SU-DHL-6 (cell line): ENCODE measurements around the gene BOD1.

Source experiments
- H2AFZ ChIP-seq: fragments of 200-600 bp; sonication (generic); 2 replicates; pipeline ENCODE4 v1.6.1; 2014; ENCODE audit warnings: low read depth, mild to moderate bottlenecking, moderate library complexity, mixed read lengths, antibody characterized with exemption, low read length; ENCODE audit not compliant: severe bottlenecking
- H3F3A ChIP-seq: fragments of 200-600 bp; shearing (Covaris generic); 2 replicates; pipeline ENCODE4 v1.6.0; 2016; ENCODE audit warnings: antibody characterized with exemption, mild to moderate bottlenecking; ENCODE audit not compliant: insufficient read depth
- H3K27ac ChIP-seq: fragments of 200-600 bp; sonication (generic); 2 replicates; pipeline ENCODE4 v1.5.1; 2016; ENCODE audit warnings: low read depth, mild to moderate bottlenecking, low read length, moderate library complexity, mixed read lengths
- H3K27me3 ChIP-seq: fragments of 200-600 bp; sonication (generic), shearing (Covaris generic); 2 replicates; pipeline ENCODE4 v1.6.0; 2014; ENCODE audit warnings: mild to moderate bottlenecking, low read length
- H3K36me3 ChIP-seq: fragments of 200-600 bp; sonication (generic); 2 replicates; pipeline ENCODE4 v1.6.1; 2014; ENCODE audit warnings: mild to moderate bottlenecking, low read length, mixed read lengths
- H3K4me2 ChIP-seq: fragments of 300-600, 200-600 bp; shearing (Covaris generic), sonication (generic); 2 replicates; pipeline ENCODE4 v1.6.0; 2014; ENCODE audit warnings: low read length, low read depth, mild to moderate bottlenecking; ENCODE audit not compliant: poor library complexity, severe bottlenecking
- H3K4me3 ChIP-seq: fragments of 200-600 bp; sonication (generic); 2 replicates; pipeline ENCODE4 v1.5.1; 2014; ENCODE audit warnings: antibody characterized with exemption, low read length, mild to moderate bottlenecking, mixed read lengths; ENCODE audit not compliant: insufficient read depth, poor library complexity, severe bottlenecking
- H3K79me2 ChIP-seq: fragments of 200-600 bp; sonication (generic); 2 replicates; pipeline ENCODE4 v1.6.1; 2014; ENCODE audit warnings: mild to moderate bottlenecking, low read length, moderate library complexity; ENCODE audit not compliant: insufficient read depth
- H3K9ac ChIP-seq: fragments of 200-600 bp; sonication (generic); 2 replicates; pipeline ENCODE4 v1.7.0; 2014; ENCODE audit warnings: mild to moderate bottlenecking, low read length
- H3K9me2 ChIP-seq: fragments of 200-600 bp; sonication (generic); replicated peaks from 2 replicates; pipeline ENCODE4 v1.6.1; 2014; ENCODE audit warnings: low read length; ENCODE audit not compliant: insufficient read depth
- H3K9me3 ChIP-seq: fragments of 200-600 bp; sonication (generic); 2 replicates; pipeline ENCODE4 v1.6.1; 2014; ENCODE audit warnings: low read length, mixed read lengths; ENCODE audit not compliant: insufficient read depth
- H4K20me1 ChIP-seq: fragments of 200-600 bp; sonication (generic); 2 replicates; pipeline ENCODE4 v1.6.1; 2014; ENCODE audit warnings: low read depth, mild to moderate bottlenecking, antibody characterized with exemption, low read length, moderate library complexity, mixed read lengths
- CTCF ChIP-seq: fragments of 200-600 bp; sonication (generic); IDR thresholded peaks from one replicate; pipeline ENCODE4 v1.5.1; 2017; ENCODE audit warnings: antibody characterized with exemption, mild to moderate bottlenecking, low read length, moderate library complexity; ENCODE audit not compliant: insufficient read depth, poor library complexity, severe bottlenecking
- EZH2phosphoT487 ChIP-seq: fragments of 200-600 bp; sonication (generic), shearing (Covaris generic); conservative IDR thresholded peaks from 2 replicates; pipeline ENCODE4 v1.6.1; 2018; ENCODE audit warnings: mild to moderate bottlenecking, antibody characterized with exemption, low read length, moderate library complexity, mixed read lengths

Gene BOD1

GRCh38 chr5:173623296-173623771, 6.9 kb upstream of the BOD1 start:
- Histone ChIP-seq H4K20me1 (no peaks in the 10 kb centered on the region), H2AFZ (no peak overlapping the region), H3K4me3 (no peak overlapping the region), H3K79me2 (no peaks in the 10 kb centered on the region), H3K4me2 (no peak overlapping the region), H3K9me2 (no peaks in the 10 kb centered on the region), H3K27ac (no peak overlapping the region), H3F3A (peaks cover 2% of the 10 kb centered on the region; the same call in 1 of the 2 replicates), H3K36me3 (no peaks in the 10 kb centered on the region), H3K9me3 (no peaks in the 10 kb centered on the region), H3K9ac (no peak overlapping the region), H3K27me3 (no peaks in the 10 kb centered on the region)
- TF ChIP-seq CTCF (no peak), EZH2phosphoT487 (no peak)

GRCh38 chr5:173622183-173623047, 6.0 kb upstream of the BOD1 start:
- Histone ChIP-seq H3K27ac (no peak overlapping the region), H2AFZ (no peak overlapping the region), H3K9me3 (no peaks in the 10 kb centered on the region), H3K4me3 (no peak overlapping the region), H3K36me3 (no peaks in the 10 kb centered on the region), H3K27me3 (no peaks in the 10 kb centered on the region), H3K9me2 (no peaks in the 10 kb centered on the region), H4K20me1 (no peaks in the 10 kb centered on the region), H3K79me2 (no peaks in the 10 kb centered on the region), H3F3A (peaks cover 2% of the 10 kb centered on the region; the same call in 1 of the 2 replicates), H3K4me2 (no peak overlapping the region), H3K9ac (no peak overlapping the region)
- TF ChIP-seq CTCF, result no peak

- H3K9ac ChIP-seq, result no peak overlapping the region
- H4K20me1 ChIP-seq, result no peaks in the 10 kb centered on the region
- H3K36me3 ChIP-seq, result no peaks in the 10 kb centered on the region
- no peak overlapping the region for H3K27ac ChIP-seq
- H3F3A ChIP-seq, result peaks cover 2% of the 10 kb centered on the region; the same call in 1 of the 2 replicates
- no peak overlapping the region for H3K4me3 ChIP-seq
- H3K9me3 ChIP-seq, result no peaks in the 10 kb centered on the region
- H3K79me2 ChIP-seq, result peaks cover under 1% of the 10 kb centered on the region
- TF ChIP-seq CTCF, result no peak
- no peak for TF ChIP-seq EZH2phosphoT487
- H3K4me2 ChIP-seq, result no peak overlapping the region
- no peaks in the 10 kb centered on the region for H3K9me2 ChIP-seq
- no peaks in the 10 kb centered on the region for H3K27me3 ChIP-seq
- no peak overlapping the region for H2AFZ ChIP-seq
Observed at GRCh38 chr5:173620784-173621183, 4.3 kb upstream of the BOD1 start.
